Trophoblast cell (in vitro differentiated cells and primary cell): ENCODE data around the gene UBXN1.
"Not testable (repeated sequence)": the region's sequence is repeated elsewhere in the genome, so short reads cannot be mapped to it uniquely, and the experiment has no call there.

ENCODE experiments used
- DNase-seq, 2 donors: peaks; one replicate each; pipeline ENCODE4 v3.0.0-alpha.2; 2016
- H2AFZ ChIP-seq: 2 replicates; pipeline ENCODE4 v1.6.1; 2013; ENCODE audit warnings: low read length, moderate library complexity, mild to moderate bottlenecking; ENCODE audit not compliant: insufficient read depth, poor library complexity
- H2AK5ac ChIP-seq: 2 replicates; pipeline ENCODE4 v1.6.1; 2013; ENCODE audit warnings: mild to moderate bottlenecking, low read length
- H2BK120ac ChIP-seq: 2 replicates; pipeline ENCODE4 v1.6.1; 2013; ENCODE audit warnings: low read length, mild to moderate bottlenecking, moderate library complexity; ENCODE audit not compliant: insufficient read depth, poor library complexity
- H2BK12ac ChIP-seq: 2 replicates; pipeline ENCODE4 v1.6.1; 2013; ENCODE audit warnings: mild to moderate bottlenecking, low read length, moderate library complexity
- H2BK5ac ChIP-seq: 2 replicates; pipeline ENCODE4 v1.6.1; 2013; ENCODE audit warnings: low read length, low read depth, moderate library complexity, mild to moderate bottlenecking; ENCODE audit not compliant: poor library complexity
- H3K14ac ChIP-seq: 2 replicates; pipeline ENCODE4 v1.6.1; 2013; ENCODE audit warnings: mild to moderate bottlenecking, low read length
- H3K18ac ChIP-seq: 2 replicates; pipeline ENCODE4 v1.6.1; 2013; ENCODE audit warnings: mild to moderate bottlenecking, low read length
- H3K23ac ChIP-seq: 2 replicates; pipeline ENCODE4 v1.6.1; 2013; ENCODE audit warnings: low read length
- H3K27ac ChIP-seq: 2 replicates; pipeline ENCODE4 v1.5.1; 2013; ENCODE audit warnings: low read depth, mild to moderate bottlenecking, inconsistent platforms, low read length, moderate library complexity
- H3K27me3 ChIP-seq: 2 replicates; pipeline ENCODE4 v1.6.1; 2013; ENCODE audit warnings: inconsistent platforms, mild to moderate bottlenecking, low read length, moderate library complexity; ENCODE audit not compliant: insufficient read depth
- H3K36me3 ChIP-seq, 2 experiments: 1 replicate in 1 of 2; 2 replicates in 1 of 2; pipeline ENCODE4 v1.6.1; 2013; ENCODE audit warnings: low read length in 2 of 2, mild to moderate bottlenecking in 2 of 2, moderate library complexity in 1 of 2; ENCODE audit not compliant: insufficient read depth in 2 of 2, control insufficient read depth in 1 of 2
- H3K4ac ChIP-seq: 2 replicates; pipeline ENCODE4 v1.6.1; 2013; ENCODE audit warnings: low read depth, mild to moderate bottlenecking, low read length, moderate library complexity
- H3K4me1 ChIP-seq, 2 experiments: 1 replicate in 1 of 2; 2 replicates in 1 of 2; pipeline ENCODE4 v1.6.1; 2013; ENCODE audit warnings: low read length in 2 of 2, mild to moderate bottlenecking in 2 of 2, moderate library complexity in 1 of 2; ENCODE audit not compliant: insufficient read depth in 2 of 2, control insufficient read depth in 1 of 2
- H3K4me2 ChIP-seq: 2 replicates; pipeline ENCODE4 v1.6.1; 2013; ENCODE audit warnings: inconsistent platforms, mild to moderate bottlenecking, low read length, moderate library complexity
- H3K4me3 ChIP-seq: 2 replicates; pipeline ENCODE4 v1.5.1; 2013; ENCODE audit warnings: mild to moderate bottlenecking, low read depth, low read length, inconsistent platforms
- H3K79me1 ChIP-seq: one replicate; pipeline ENCODE4 v1.6.1; 2013; ENCODE audit warnings: low read length
- H3K79me2 ChIP-seq: 2 replicates; pipeline ENCODE4 v1.6.1; 2013; ENCODE audit warnings: low read length, mild to moderate bottlenecking; ENCODE audit not compliant: control insufficient read depth, insufficient read depth, poor library complexity
- H3K9ac ChIP-seq: 2 replicates; pipeline ENCODE4 v1.6.1; 2013; ENCODE audit warnings: mild to moderate bottlenecking, low read length
- H3K9me3 ChIP-seq: 2 replicates; pipeline ENCODE4 v1.6.1; 2013; ENCODE audit warnings: low read depth, mild to moderate bottlenecking, control low read depth, inconsistent platforms, low read length; ENCODE audit not compliant: insufficient read depth
- H4K12ac ChIP-seq: 2 replicates; pipeline ENCODE4 v1.6.1; 2013; ENCODE audit warnings: low read depth, mild to moderate bottlenecking, low read length, moderate library complexity
- H4K8ac ChIP-seq: 2 replicates; pipeline ENCODE4 v1.6.1; 2013; ENCODE audit warnings: low read depth, mild to moderate bottlenecking, low read length, moderate library complexity
- H4K91ac ChIP-seq: one replicate; pipeline ENCODE4 v1.6.1; 2013; ENCODE audit warnings: low read depth, mild to moderate bottlenecking, low read length, moderate library complexity
- WGBS: extraction: QIAGEN DNeasy Blood & Tissue Kit; methylation state at CpG from one replicate; pipeline ENCODE4 v1.1.7; 2013; ENCODE audit warnings: missing lambda C conversion rate; ENCODE audit not compliant: insufficient read length, insufficient coverage; ENCODE audit errors: extremely low coverage; 5-methylcytosine and 5-hydroxymethylcytosine counted together

The UBXN1 gene

GRCh38 chr11:62693624-62694023, 14.8 kb upstream of the UBXN1 start:
- H4K91ac ChIP-seq, H3K9me3 ChIP-seq, H3K4me3 ChIP-seq, H3K79me2 ChIP-seq, H3K9ac ChIP-seq, H3K14ac ChIP-seq, H2BK120ac ChIP-seq, H4K8ac ChIP-seq, H3K4ac ChIP-seq, H3K18ac ChIP-seq, H3K27ac ChIP-seq, H3K27me3 ChIP-seq, H3K23ac ChIP-seq, H2AFZ ChIP-seq, H2BK12ac ChIP-seq, H2AK5ac ChIP-seq, H3K79me1 ChIP-seq, H4K12ac ChIP-seq, H3K4me1 ChIP-seq, DNase-seq, H2BK5ac ChIP-seq, H3K4me2 ChIP-seq: not testable (repeated sequence)
- peaks cover 40 to 44% of the 10 kb centered on the region in 2 experiments for H3K36me3 ChIP-seq
- WGBS = no CpG with 5 or more reads among the region's 4 CpGs

GRCh38 chr11:62689421-62690183, 10.7 kb upstream of the UBXN1 start, which contains the start of gene LRRN4CL:
TSS of gene LRRN4CL (minus strand) at chr11:62689530. CDS start at chr11:62688508, 1,022 bp downstream.
- H2BK5ac ChIP-seq = no peak within 1 kb of the TSS
- H3K4me3 ChIP-seq = no peak within 1 kb of the TSS
- H3K79me2 ChIP-seq = no peaks in the 10 kb centered on the region
- no peak for DNase-seq
- H3K4me2 ChIP-seq = no peak within 1 kb of the TSS
- H3K36me3 ChIP-seq = peaks cover 40 to 43% of the 10 kb centered on the region in 2 experiments
- no peak within 1 kb of the TSS for H3K23ac ChIP-seq
- H3K27me3 ChIP-seq = no peaks in the 10 kb centered on the region
- H2BK120ac ChIP-seq = no peak within 1 kb of the TSS
- H2AK5ac ChIP-seq = no peak within 1 kb of the TSS
- no peak within 1 kb of the TSS for H3K18ac ChIP-seq
- H4K8ac ChIP-seq = no peak within 1 kb of the TSS
- no CpG with 5 or more reads among the region's 11 CpGs for WGBS
- no peak within 1 kb of the TSS for H4K91ac ChIP-seq
- H3K9ac ChIP-seq = no peak within 1 kb of the TSS
- H4K12ac ChIP-seq = no peak within 1 kb of the TSS
- H3K27ac ChIP-seq = no peak within 1 kb of the TSS
- H2BK12ac ChIP-seq = no peak within 1 kb of the TSS
- H3K4me1 ChIP-seq = no peaks in the 10 kb centered on the region
- no peak within 1 kb of the TSS for H2AFZ ChIP-seq
- no peaks in the 10 kb centered on the region for H3K79me1 ChIP-seq
- H3K4ac ChIP-seq = no peak within 1 kb of the TSS
- no peaks in the 10 kb centered on the region for H3K9me3 ChIP-seq
- H3K14ac ChIP-seq = no peak within 1 kb of the TSS

- Histone ChIP-seq H3K4me3 (no peak overlapping the region), H4K91ac (no peak overlapping the region), H2AK5ac (no peak overlapping the region), H3K23ac (no peak overlapping the region), H4K12ac (no peak overlapping the region), H3K4me1 (no peaks in the 10 kb centered on the region), H3K4ac (no peak overlapping the region), H4K8ac (no peak overlapping the region), H3K9ac (no peak overlapping the region), H3K79me1 (no peaks in the 10 kb centered on the region), H2BK120ac (no peak overlapping the region), H3K18ac (no peak overlapping the region), H3K14ac (no peak overlapping the region), H3K36me3 (peaks cover 34 to 36% of the 10 kb centered on the region in 2 experiments), H3K79me2 (no peaks in the 10 kb centered on the region), H3K27me3 (no peaks in the 10 kb centered on the region), H3K4me2 (no peak overlapping the region), H3K9me3 (no peaks in the 10 kb centered on the region), H3K27ac (no peak overlapping the region), H2BK12ac (no peak overlapping the region), H2AFZ (no peak overlapping the region), H2BK5ac (no peak overlapping the region)
- no peak for DNase-seq
- no CpG with 5 or more reads among the region's 1 CpG for WGBS
These were observed 9.6 kb upstream of the UBXN1 start for GRCh38 chr11:62688491-62688890.

GRCh38 chr11:62687508-62688396, 8.9 kb upstream of the UBXN1 start:
- H3K27ac ChIP-seq = no peak overlapping the region
- H3K23ac ChIP-seq = no peak overlapping the region
- no peak overlapping the region for H2BK12ac ChIP-seq
- no peaks in the 10 kb centered on the region for H3K79me2 ChIP-seq
- H4K12ac ChIP-seq = no peak overlapping the region
- H3K4ac ChIP-seq = no peak overlapping the region
- H3K4me2 ChIP-seq = no peak overlapping the region
- WGBS = 100% methylated on average over 1 of the region's 74 CpGs
- no peaks in the 10 kb centered on the region for H3K4me1 ChIP-seq
- H3K18ac ChIP-seq = no peak overlapping the region
- H2AK5ac ChIP-seq = no peak overlapping the region
- H2BK5ac ChIP-seq = no peak overlapping the region
- no peak overlapping the region for H2BK120ac ChIP-seq
- no peak overlapping the region for H4K8ac ChIP-seq
- H3K36me3 ChIP-seq = peaks cover 29 to 30% of the 10 kb centered on the region in 2 experiments
- no peaks in the 10 kb centered on the region for H3K9me3 ChIP-seq
- H3K27me3 ChIP-seq = no peaks in the 10 kb centered on the region
- DNase-seq = no peak
- no peak overlapping the region for H4K91ac ChIP-seq
- no peaks in the 10 kb centered on the region for H3K79me1 ChIP-seq
- no peak overlapping the region for H3K14ac ChIP-seq
- H3K4me3 ChIP-seq = no peak overlapping the region
- H3K9ac ChIP-seq = no peak overlapping the region
- H2AFZ ChIP-seq = no peak overlapping the region
